GM21526 (cell line): Measurements from ENCODE around the gene PTAFR.

Experiments used
- ATAC-seq: cut with Tn5 transposase; IDR thresholded peaks from one replicate; pipeline ENCODE4 v1.9.1; 2021; ENCODE audit warnings: moderate library complexity; ENCODE audit not compliant: unreplicated experiment, low FRiP score

Gene PTAFR, protein sequence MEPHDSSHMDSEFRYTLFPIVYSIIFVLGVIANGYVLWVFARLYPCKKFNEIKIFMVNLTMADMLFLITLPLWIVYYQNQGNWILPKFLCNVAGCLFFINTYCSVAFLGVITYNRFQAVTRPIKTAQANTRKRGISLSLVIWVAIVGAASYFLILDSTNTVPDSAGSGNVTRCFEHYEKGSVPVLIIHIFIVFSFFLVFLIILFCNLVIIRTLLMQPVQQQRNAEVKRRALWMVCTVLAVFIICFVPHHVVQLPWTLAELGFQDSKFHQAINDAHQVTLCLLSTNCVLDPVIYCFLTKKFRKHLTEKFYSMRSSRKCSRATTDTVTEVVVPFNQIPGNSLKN

DNA sequence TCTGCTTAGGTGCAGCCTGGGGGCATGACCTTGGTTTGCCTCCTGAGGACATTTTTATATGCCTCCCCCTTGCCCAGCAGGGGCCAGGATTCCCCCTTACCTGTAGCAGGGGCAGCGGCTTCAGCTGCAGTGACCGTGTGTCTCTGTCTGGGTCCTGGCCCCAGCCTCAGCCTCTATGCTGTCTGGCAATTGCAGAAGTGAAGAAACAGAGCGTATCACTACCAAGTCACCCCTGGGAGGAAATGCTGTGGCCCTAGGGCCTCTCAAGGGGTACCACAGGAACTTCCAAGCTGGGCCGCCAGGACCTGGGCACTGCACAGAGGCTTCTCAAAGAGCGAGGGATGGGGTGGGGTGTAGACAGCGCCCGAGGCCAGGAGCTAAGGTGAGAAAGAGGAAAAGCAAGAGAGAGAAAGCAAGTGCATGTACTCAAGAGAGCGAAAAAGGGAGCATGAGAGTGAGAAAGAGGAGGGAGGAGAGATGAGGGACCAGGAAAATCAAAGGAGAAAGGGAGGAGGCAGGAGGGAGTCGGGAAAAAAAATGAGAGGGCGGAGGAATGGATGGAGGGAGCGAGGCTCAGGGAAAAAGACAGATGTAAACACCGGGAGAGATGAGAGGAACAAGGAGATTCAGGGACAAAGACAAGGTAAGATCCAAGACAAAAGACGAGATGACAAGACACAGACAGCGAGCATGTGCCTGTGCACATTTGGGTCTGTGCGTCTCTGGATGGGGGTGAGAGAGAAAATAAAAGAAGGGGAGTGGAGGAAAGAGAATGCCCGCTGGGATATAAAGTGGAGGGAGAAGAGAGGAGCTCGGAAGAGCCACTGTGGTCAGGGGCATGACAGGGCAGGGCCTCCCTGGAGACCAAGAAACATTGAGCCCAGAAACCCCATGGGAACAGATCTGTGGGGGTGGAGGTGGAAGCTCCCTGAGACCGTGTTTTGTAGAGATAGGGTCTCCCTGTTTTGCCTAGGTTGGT, at the start of gene PTAFR:
PTAFR (minus strand) TSS at position 199 of the 979 bp plus-strand sequence. CDS start 25,669 bp downstream, outside the sequence.
- no peak for ATAC-seq

DNA sequence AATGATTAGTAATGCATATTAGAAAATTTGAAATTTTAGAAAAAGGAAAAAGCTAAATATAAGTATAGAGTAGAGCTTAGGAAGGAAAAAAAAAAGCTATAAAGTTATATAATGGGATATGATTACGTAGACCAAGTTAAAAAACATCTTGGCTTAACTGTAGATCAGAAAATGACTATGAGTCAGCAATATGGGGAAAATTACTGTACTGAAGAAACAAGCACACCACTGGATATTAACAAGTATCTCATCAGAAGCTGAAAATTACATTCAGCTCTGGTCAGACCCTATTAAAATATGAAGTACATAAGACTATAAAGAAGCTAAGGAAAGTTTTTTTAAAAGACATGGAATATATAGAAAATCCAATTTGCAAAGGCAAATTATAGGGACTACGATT, 36.8 kb upstream of the PTAFR start:
- ATAC-seq: no peak

DNA sequence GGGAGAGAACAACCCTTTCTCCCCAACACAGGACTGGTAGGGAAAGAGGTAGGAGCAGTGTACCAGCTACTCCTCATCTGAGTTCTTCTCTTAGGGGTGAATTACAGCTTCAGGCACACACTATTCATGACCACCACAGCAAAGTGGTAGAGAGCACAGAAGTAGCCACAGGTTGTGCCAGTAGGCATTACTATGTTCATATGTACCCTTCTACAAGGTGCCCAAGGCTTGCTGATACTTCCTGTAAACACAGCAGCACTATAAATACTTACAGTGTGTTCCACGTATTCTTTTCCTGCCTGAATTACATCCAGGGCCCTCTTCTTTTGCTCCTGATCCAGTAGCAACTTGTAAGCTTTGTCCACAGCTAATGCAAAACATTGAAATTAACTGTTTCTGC, 33.2 kb upstream of the PTAFR start:
- ATAC-seq: no peak

DNA sequence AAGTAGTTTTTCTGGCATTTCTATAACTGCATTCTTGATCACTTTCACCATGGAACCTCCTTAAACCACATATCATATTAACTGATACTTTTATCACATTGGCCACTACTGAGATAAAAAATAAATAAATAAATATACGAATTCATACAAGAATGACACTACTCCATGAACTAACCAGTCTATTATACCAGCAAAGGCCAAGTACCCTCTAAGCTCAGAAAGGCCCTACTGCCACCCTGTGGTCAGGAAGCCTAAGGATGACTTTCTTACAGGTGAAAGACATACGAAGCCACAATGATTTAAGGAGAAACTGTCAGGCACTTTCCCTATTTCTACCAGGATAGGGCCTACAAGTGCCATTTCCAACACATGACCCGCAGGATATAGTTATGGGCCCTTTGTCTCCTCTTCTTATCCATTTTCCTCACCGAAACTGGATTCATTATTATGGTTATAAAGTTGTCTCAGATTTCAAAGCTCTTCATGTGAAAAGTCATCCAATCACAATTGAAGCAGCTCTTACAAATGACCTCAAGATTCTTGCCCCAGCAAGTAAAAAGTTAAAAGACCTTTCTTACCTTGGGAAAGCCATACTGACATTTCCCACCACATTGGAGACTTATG, 32.4 kb upstream of the PTAFR start:
- no peak for ATAC-seq

DNA sequence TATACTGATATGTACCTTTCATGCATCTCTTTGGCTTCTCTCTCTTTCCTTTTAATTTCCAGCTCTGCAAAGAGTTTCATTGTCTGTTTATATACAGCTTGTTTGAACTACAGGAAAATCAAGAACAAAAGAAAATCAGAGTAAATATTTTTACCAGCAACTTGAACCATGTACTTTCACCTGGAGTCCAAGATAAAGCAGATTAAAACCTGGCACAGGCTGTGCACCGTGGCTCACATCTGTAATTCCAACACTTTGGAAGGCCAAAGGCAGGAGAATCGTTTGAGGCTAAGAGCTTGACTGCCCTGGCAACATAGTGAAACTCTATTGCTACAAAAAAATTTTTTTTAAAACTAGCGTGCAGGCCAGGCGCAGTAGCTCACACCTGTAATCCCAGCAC, 28.8 kb upstream of the PTAFR start:
- no peak for ATAC-seq

DNA sequence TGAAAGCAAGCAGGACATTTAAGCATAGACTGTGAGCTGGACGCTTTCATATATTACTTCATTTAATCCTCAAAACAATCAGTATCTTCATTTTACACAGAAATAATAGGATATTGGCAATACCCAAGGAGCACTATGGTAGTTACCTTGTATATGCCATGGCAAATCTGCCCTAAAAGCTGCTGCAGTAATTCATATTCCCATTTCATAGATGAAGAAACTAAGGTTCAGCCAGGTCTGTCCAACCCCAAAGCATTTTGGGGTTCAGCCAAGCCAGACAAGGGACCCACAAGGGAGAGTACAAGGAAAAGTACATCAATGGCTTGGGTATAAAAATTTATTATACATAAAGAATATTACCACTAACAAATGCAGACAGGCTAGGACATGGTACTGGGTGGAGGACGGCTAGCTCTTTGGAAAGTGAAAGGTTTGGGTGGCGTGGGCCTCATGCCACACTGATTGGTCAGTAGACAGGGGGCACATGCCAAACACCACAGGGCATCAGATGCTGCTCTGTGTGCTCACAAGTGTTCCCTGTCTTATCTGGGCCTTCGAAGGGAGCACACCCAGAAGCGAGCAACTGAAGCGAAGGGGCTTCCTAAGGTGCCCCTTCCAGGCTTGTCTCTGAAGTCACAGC, 23.9 kb upstream of the PTAFR start:
- no peak for ATAC-seq

DNA sequence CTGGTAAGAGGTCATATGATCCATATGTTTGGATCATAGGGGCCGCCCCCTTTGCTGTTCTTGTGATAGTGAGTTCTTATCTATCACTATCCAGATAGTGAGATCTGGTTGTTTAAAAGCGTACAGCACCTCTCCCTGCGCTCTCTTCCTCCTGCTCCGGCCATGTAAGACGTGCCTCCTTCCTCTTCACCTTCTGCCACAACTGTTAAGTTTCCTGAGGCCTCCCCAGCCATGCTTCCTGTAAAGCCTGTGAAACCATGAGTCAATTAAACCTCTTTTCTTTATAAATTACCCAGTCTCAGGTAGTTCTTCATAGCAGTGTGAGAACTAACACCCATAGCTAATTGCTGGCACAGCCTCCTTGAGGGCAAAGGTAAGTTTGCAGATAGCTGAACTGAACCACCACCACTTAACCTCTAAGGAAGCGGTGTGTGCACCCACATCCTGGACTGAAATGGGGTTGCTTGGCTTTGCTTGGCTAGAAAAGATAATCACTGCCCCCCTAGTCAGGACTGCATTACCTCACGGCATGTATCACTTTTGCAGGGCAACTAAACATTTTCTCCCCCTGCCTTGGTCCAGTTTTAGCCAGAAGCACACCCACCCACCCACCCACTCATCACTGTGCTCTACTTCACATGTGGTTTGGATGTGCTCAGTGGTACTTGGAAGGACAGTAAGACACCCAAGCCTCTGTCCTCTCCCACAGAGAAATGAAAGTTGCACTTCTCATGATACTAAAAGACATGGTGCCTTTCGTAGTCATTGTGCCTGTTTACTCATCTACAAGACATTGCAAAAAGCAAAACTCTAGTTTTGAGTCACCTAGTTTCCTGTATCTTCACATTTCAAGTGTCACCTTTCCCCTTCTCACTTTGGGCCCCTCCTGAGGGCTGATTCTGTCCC, 23.1 kb upstream of the PTAFR start:
- peak; percentile 65 for ATAC-seq

DNA sequence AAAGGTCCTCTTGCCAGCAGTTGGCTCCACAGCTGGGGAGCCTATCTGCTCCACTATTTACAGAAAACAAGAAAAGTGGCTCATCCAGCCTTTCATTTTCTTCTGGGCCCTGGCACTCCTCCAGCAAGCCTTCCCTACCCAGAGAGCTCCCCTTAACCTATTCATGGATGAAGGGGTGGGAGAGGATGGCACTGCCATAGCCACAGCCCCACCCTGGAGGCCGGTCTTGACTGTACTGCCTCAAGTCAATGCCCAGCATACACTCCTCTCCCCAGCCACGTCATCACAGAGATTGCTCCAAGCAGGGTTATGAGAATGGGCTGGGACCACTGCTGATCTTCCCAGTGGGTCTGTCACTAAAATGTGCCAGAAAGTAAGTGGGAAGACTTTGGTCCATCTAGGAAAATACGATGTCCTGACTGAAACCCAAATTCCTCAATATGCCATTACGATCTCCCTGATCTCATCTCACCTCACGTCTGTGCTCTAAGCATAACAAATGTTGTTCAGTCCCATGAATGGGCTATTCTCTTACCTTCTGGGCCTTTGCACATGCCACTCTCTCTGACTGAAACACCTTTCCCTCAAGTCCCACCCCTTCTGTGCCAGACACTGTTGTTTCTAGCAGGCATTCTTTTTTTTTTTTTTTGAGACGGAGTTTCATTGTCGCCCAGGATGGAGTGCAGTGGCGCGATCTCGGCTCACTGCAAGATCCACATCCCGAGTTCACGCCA, 21.4 kb upstream of the PTAFR start:
- no peak for ATAC-seq

DNA sequence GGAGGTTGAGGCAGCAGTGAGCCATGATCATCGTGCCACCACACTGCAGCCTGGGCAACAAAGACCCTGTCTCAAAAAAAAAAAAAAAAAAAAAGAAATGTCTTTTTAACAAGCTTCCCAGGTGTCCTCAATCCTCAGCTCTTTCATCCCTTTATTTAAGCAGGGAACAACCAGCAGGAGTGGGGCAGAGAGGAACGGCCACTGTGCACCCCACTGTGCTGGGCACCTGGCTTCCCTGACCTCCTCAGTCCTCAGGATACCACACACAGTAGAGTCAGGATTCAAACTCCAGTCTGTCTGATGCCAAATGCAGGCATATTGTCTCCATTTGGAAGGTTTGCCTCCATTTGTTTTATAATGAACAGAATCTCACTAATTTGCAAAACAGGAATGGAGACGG, 19.8 kb upstream of the PTAFR start:
- ATAC-seq: no peak

DNA sequence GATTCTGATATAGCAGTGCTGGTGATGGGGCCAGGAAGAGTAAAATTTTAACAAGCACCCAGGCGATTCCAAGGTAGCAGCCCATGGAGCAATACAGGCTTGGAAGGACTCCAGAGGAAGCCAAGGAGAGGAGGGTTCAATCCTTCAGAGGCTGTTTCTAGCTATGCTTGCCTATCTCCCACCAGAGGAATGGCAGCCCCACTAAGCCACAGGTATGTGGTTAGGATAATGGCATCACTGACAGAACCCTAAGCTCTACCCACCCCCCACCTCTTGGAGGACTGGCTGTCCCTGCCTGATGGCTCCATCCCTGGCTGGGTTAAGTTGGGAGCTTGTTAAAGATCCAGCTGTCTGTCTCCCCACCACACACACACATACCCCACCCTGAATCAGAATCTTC, 19.3 kb upstream of the PTAFR start:
- ATAC-seq: no peak

DNA sequence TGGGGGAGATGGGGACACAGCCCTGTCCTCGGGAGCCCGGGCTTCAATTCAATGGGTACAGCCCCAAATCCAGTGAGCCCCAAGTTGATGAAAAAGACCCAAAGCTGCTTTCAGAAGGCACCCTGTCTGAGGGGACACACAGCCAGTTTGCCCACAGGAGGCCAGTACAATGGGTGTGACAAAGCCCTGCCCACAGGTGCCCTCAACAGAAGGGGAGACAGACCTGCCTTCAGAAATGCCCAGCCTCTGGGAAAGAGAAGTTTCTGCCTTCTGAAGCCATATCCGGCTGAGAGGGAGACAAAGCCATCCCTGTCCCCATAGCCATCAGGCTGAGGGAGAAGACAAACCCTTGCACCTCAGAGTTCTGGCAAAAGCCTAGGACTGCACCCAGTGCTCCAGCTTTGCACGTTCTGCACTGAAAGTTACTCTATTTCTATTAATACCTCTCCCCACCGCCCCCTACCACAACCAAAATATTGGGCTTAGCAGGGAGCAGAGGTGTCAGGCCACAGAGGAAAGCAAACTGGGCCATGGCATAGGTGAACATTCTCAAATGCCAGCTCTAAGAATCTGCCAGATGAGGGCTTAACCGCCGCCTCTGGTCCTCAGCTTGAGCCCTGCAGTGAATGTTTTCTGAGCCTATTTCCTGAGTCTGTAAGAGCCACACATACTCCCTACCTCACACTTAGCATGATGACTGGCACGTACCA, 18.0 kb upstream of the PTAFR start:
- ATAC-seq: no peak

DNA sequence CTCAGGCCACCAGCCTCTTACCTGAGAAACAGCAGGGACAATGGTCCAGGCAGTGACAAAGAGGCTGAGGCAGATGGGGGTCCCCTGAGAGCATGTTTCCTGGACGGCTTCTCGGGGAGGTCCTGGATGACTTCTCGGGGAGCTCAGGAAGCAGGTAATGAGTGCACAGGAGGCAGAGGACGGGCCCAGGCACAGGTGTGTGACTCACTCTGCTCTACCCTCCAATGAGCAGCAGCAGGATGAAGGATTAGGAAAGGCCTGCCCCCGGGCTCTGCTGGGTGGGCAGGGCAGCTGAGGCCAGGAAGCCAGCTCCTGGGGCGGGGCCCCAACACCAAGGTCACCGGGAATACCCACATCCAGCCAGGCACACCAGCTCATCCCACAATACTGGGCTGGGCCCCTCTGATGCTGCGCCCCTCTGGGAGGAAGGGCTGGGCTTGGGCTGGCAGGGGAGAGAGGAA, 17.2 kb upstream of the PTAFR start:
- no peak for ATAC-seq

DNA sequence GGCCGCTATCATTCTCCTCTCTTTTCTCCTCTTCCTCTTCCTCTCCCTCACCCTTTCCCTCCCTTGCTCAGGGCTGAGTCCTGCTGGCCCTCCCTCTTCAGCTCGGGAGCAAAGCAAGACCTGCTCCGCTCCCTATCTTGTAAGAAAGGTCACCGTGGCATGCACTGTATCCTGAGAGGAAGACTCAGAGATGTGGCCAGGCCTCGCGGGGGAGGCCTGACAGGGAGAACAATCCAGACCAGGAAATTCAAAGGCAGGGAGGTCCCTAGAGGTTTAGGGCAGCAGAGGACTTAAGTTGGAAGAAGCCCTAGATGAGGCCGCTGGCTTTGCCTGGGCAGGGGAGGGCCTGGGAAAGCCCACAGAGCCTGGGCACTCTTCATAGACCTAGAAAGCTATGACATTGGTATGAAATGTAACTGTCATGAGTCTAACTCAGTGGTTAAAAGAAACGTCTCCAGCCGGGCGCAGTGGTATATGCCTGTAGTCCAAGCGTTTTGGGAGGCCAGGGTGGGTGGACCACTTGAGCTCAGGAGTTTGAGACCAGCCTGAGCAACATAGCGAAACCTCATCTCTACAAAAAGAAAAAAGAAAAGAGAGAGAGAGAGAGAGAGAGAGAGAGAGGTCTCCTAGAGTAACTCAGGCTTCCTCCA, 14.6 kb upstream of the PTAFR start:
- no peak for ATAC-seq

DNA sequence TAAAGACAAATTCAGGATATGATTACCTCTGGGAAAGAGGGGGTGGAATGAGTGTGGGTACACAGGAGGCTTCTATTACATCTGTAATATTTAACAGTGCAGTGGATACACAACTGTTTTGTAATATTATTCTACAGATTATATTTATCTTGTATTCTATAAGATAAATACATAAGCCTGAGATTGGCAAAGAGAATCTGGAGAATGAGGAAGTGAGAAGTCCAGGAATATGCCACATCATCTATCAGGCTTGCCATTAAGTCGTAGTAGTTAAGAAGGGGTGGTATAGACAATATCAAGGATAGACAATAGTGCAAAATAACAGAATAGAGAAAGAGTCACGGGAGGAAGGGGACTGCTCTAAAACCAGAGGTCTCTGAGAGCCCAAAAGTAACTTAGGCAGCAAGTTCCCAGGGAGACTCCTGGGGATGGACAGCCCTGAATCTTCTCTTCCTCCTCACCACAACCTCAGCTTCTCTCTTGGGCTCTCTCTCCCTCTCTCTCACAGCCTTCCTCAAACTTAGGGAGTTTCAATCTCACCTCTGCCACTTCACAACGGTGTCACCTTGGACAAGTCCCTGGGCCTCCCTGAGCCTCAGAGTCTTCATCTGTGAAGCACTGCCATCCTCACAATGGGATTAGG, 14.0 kb upstream of the PTAFR start:
- no peak for ATAC-seq

DNA sequence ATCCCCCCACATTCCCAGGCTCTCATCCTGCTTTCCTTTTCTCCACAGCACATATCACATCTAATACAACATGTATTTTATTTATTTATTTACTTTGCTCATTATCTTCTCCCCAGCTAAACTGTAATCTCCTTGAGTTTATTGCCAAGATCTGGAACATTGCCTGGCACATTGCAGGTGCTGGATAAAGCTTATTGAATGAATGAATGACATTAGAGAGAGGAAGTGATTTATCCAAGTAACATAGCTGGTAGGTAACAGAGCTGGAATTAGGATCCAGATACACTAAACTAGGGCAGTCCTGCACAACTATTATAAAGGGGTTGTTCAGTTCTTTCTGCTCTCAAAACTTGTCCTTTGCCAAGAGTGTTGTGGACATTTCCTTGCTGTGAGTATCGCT, 8.6 kb upstream of the PTAFR start:
- no peak for ATAC-seq

DNA sequence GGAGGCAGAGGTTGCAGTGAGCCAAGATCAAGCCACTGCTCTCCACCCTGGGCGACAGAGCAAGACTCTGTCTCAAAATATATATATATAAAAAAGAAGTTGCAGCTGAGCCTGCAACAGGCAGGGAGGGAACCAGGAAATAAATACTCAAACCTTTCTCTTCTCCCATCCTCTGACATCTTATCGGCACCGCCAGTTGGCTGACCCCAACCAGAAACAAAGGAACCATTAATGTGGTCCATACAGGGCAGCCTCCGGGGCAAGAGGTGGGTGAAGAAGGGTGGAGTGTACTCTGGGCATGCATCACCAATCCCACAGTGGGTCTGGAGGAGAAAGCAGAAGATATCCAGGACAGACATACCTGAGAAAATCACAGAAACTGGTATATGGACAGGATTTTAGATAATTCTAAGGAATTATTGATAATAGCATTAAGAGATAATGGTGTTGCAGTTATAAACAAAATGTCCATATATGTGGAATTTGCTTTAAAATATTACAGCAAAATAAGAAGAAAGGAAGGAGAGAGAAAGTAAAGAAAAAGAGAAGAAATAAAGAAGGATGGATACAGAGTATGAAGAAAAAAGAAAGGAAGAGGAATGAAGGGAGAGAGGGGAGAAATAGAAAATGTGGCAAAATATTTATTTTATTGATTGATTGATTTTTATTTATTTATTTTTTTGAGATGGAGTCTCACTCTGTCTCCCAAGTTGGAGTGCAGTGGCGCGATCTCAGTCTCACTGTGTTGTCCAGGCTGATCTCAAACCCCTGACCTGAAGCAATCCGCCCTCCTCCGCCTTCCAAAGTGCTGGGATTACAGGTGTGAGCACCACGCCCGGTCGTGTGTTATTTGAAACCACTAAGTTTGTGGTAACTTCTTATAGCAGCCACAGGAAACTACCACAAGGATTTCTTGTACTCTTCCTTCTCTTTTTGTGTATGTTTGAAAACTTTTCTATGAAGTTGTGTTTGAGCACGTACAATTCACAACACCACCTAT, 4.1 kb upstream of the PTAFR start:
- no peak for ATAC-seq
